Central memory CD8-positive, alpha-beta T cell (primary cell): ENCODE results near the gene OR52E5.

Source experiments
- ATAC-seq: fragments of 150-1000 bp; cut with Tn5 transposase; replicated peaks from 2 replicates; pipeline ENCODE4 v1.10.0; 2022; ENCODE audit warnings: mild to moderate bottlenecking, moderate FRiP score, moderate number of reproducible peaks; ENCODE audit not compliant: poor library complexity, severe bottlenecking; ENCODE audit errors: extremely low read depth
- DNase-seq, 2 donors: peaks; one replicate each; pipeline ENCODE4 v3.0.0; 2021; ENCODE audit warnings: low spot score in 2 of 2
- H3K27ac Mint-ChIP-seq: one replicate; pipeline ENCODE4 v1.8.0; 2022; ENCODE audit warnings: low read depth, mild to moderate bottlenecking, moderate library complexity, mixed read lengths
- H3K27me3 Mint-ChIP-seq: one replicate; pipeline ENCODE4 v1.8.0; 2022; ENCODE audit warnings: mixed read lengths
- H3K36me3 Mint-ChIP-seq: one replicate; pipeline ENCODE4 v1.8.0; 2022; ENCODE audit warnings: mild to moderate bottlenecking, moderate library complexity, mixed read lengths; ENCODE audit not compliant: insufficient read depth
- H3K4me1 Mint-ChIP-seq: one replicate; pipeline ENCODE4 v1.8.0; 2022; ENCODE audit warnings: mixed read lengths
- H3K4me3 Mint-ChIP-seq: one replicate; pipeline ENCODE4 v1.8.0; 2022; ENCODE audit warnings: mild to moderate bottlenecking, moderate library complexity, mixed read lengths
- H3K9me3 Mint-ChIP-seq: one replicate; pipeline ENCODE4 v1.8.0; 2022; ENCODE audit warnings: mixed read lengths

OR52E5 gene

DNA sequence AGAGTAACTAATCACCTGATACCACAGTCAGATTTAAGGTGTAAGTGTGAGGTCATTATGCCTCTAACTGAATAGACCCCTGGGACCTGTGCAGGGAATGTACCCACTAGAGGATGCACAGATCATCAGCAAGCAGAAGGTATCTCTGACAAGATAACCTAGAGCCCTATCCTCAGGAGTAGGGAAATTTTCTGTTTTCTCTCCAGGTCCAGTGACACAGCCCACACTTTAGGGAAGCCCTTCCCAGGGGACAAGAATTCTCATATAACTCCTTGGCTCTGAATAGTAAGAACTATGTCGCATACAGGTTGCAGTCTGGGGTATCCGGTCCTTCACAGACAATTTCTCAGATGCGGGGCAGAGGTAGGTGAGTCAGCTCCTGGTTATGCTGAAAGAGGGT lies at the start of gene OR52E5:
TSS of gene OR52E5 (plus strand) at position 301 of the 400 bp plus-strand sequence. CDS start 7,569 bp downstream, outside the sequence.
- Mint-ChIP-seq H3K27ac (no peak within 1 kb of the TSS), H3K4me3 (no peak within 1 kb of the TSS), H3K4me1 (no peaks in the 10 kb centered on the region), H3K36me3 (peaks cover 2% of the 10 kb centered on the region), H3K27me3 (peaks cover 14% of the 10 kb centered on the region), H3K9me3 (no peaks in the 10 kb centered on the region)
- ATAC-seq (no peak), DNase-seq (no peak)

DNA sequence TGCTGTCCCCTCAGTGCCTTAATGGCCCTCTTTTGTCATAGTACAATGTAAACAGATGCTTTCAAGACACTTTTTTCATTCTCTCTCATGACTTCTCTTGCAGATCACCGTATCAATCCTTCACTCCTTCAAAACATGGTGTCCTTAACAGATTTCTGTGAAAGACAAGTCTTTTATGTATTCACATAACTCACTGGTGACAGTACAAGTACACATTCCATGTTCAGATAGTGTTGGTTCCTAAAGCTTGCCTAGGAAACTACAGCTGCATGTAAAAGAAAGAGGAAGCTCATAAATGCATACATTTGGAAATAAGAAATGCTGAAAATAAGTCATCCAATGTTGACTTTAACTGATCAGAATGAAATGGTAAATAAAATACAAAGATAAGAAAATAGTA lies 46.3 kb upstream of the OR52E5 start:
- Mint-ChIP-seq H3K4me3 (no peak overlapping the region), H3K36me3 (no peaks in the 10 kb centered on the region), H3K4me1 (no peaks in the 10 kb centered on the region), H3K27ac (no peak overlapping the region), H3K9me3 (no peaks in the 10 kb centered on the region), H3K27me3 (peaks cover 12% of the 10 kb centered on the region)
- DNase-seq: no peak
- no peak for ATAC-seq

DNA sequence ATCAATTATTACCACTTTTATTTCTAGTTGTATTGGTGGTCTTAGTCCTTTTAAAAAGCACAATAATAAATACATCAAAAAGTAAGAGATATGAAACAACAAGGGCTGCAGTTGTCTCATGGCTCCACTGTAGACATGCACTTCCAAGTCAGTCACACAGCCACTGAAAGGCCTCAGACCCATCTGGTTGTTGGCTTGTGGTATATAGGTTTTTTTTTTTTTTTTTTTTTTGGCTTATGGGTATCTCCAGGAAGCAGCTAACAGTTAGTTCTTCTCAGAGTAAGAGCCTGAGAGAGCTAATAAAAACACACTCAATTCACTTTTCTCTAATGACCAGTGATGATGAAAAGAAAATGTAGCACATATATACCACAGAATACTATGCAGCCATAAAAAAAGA lies 45.3 kb upstream of the OR52E5 start:
- H3K4me3 Mint-ChIP-seq: no peak overlapping the region

DNA sequence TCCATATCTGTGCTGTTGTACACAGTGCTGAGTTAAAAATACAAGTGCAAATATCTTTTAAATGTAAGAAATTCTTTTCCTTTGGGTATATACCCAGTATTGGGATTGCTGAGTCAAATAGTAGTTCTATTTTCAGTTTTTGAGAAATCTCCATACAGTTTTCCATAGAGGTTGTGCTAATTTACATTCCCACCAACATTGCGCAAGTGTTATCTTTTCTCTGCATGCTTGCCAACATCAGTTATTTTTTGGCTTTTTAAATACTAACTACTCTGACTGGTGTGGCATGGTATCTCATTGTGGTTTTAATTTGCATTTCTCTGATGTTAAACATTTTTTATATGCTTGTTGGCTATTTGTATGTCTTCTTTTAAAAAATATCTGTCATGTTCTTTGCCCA lies 42.0 kb upstream of the OR52E5 start:
- H3K27ac Mint-ChIP-seq: no peak overlapping the region
- no peaks in the 10 kb centered on the region for H3K36me3 Mint-ChIP-seq
- H3K9me3 Mint-ChIP-seq: no peaks in the 10 kb centered on the region
- H3K4me3 Mint-ChIP-seq: no peak overlapping the region
- DNase-seq (no peak), ATAC-seq (no peak)
- peaks cover 40% of the 10 kb centered on the region for H3K27me3 Mint-ChIP-seq
- H3K4me1 Mint-ChIP-seq: no peaks in the 10 kb centered on the region

More for the DNA sequence above, 45.3 kb upstream of the OR52E5 start:
- no peak for DNase-seq
- peaks cover 16% of the 10 kb centered on the region for H3K27me3 Mint-ChIP-seq
- ATAC-seq: no peak
- no peaks in the 10 kb centered on the region for H3K9me3 Mint-ChIP-seq
- H3K27ac Mint-ChIP-seq: no peak overlapping the region
- H3K36me3 Mint-ChIP-seq: no peaks in the 10 kb centered on the region
- H3K4me1 Mint-ChIP-seq: no peaks in the 10 kb centered on the region

DNA sequence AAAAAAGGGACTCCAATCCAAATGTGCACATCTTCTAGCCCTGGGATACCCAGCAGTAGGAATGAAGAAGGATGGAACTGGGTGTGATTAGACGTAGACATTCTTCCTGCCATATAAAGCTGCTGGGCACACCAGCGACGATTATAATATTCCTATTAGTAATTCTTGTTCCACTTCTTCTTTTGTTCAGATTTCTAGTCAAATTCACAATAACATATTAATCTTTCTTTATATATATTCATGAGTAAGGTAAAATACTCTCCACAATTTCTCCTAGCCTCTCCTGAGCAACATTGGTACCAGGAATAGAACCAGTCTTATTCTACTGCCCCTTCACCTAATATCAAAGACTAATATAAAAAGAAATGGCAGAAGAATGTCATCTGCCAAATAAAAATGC lies 35.4 kb upstream of the OR52E5 start, which contains the start of gene OR52E8:
TSS of gene OR52E8 (minus strand) at position 101 of the 400 bp plus-strand sequence. CDS start at position 101, 0 bp downstream.
- no peaks in the 10 kb centered on the region for H3K9me3 Mint-ChIP-seq
- no peaks in the 10 kb centered on the region for H3K4me1 Mint-ChIP-seq
- H3K27ac Mint-ChIP-seq: no peak within 1 kb of the TSS
- ATAC-seq (no peak), DNase-seq (no peak)
- H3K4me3 Mint-ChIP-seq: no peak within 1 kb of the TSS
- no peaks in the 10 kb centered on the region for H3K36me3 Mint-ChIP-seq
- peaks cover 43% of the 10 kb centered on the region for H3K27me3 Mint-ChIP-seq

DNA sequence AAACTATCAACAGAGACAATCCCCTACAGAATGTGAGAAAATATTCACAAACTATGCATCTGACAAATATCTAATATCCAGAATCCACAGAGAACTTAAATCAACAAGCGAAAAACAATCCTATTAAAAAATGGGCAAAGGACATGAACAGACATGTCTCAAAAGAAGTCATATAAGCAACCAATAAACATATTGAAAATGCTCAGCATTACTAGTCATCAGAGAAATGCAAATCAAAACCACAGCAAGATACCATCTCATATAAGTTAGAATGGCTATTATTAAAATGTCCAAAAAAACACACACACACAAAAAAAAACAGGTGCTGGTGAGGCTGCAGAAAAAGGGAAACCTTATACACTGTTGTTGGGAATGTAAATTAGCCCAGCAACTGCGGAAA lies 27.2 kb upstream of the OR52E5 start:
- no peaks in the 10 kb centered on the region for H3K4me1 Mint-ChIP-seq
- peaks cover 36% of the 10 kb centered on the region for H3K27me3 Mint-ChIP-seq
- no peaks in the 10 kb centered on the region for H3K9me3 Mint-ChIP-seq
- no peaks in the 10 kb centered on the region for H3K36me3 Mint-ChIP-seq
- no peak overlapping the region for H3K4me3 Mint-ChIP-seq
- no peak overlapping the region for H3K27ac Mint-ChIP-seq
- no peak for ATAC-seq
- DNase-seq: no peak

DNA sequence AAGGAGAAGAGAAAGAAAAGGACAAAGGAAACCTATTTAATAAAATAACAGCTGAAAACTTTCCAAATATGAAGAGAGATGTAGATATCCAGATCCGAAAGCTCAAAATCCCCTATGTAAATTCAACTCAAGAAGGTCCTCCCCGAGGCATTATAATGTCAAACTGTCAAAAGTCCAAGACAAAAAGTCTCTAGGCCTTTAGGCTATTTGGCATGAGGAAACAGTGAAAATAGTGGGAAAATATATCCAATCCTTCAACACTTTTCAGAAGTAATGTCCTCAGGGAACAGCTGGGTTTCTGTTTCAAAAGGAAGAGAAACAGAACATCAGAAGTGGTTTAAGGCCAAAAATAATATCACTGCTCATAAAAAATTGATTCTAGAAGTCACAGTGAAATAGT lies 14.4 kb upstream of the OR52E5 start:
- peaks cover 18% of the 10 kb centered on the region for H3K27me3 Mint-ChIP-seq
- H3K9me3 Mint-ChIP-seq: no peaks in the 10 kb centered on the region
- H3K4me1 Mint-ChIP-seq: no peaks in the 10 kb centered on the region
- ATAC-seq (no peak), DNase-seq (no peak)
- no peak overlapping the region for H3K4me3 Mint-ChIP-seq
- no peaks in the 10 kb centered on the region for H3K36me3 Mint-ChIP-seq
- H3K27ac Mint-ChIP-seq: no peak overlapping the region

DNA sequence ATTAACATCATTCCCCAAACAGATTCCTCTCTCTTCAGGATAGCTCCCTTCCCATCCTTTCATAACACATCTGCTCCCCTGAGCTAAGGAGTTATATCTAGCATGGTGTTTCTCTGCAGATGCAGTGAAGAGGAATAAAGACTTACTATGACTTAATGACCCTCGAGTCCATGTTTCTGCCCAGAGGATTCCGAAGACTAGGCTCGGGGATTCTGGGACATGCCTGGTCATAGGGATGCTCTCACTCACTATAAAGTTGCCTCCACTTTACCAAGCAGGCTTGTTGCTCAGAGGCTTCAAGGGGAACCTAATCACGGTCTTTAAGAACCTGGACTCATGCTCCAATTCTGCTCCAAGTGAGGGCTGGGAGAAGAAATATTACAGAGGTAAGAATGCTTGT lies 12.7 kb upstream of the OR52E5 start, which contains the start of gene OR52E4:
TSS of gene OR52E4 (plus strand) at position 301 of the 400 bp plus-strand sequence. CDS start 3,664 bp downstream, outside the sequence.
- H3K4me1 Mint-ChIP-seq: no peaks in the 10 kb centered on the region
- no peak for ATAC-seq
- H3K27ac Mint-ChIP-seq: no peak within 1 kb of the TSS
- H3K9me3 Mint-ChIP-seq: no peaks in the 10 kb centered on the region
- DNase-seq: no peak
- H3K36me3 Mint-ChIP-seq: no peaks in the 10 kb centered on the region
- no peak within 1 kb of the TSS for H3K4me3 Mint-ChIP-seq
- peaks cover 8% of the 10 kb centered on the region for H3K27me3 Mint-ChIP-seq

DNA sequence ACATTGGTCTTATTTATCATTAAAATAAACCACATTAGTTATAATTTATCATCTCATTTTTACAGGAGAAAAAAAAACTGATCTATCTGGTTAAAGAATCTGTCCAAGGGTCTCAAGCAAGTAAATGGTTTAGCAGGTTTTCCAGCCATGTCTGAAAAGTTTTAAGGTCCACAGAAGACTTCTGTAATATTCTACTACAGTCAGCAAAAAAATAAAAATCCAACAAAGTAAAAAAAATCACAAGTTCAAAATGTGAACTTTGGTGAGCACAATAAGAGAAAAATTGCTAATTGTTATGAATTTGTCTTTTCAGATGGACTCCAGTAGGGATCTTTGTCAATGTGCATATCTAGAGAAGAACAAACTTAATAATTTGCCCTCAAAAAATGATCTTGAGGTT lies 11.3 kb upstream of the OR52E5 start:
- ATAC-seq: no peak

DNA sequence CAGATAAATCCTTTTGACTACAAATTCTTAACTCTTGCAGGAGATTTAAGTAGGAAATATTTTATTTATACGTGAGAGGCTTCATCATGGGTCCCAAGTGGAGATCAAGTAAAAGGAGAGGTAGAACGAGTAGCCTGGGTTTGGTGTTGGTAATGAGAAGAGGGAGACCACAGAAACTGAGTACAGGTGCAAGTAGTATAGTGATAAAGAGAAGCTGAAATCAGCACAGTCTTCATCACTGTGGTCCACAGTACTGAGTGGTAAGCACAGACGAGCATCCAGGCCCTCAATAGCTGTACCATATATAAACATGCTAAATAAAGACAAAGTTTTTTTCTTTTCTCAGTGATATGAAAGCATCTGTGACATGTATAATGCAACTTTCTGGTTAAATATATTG lies 5.8 kb upstream of the OR52E5 start:
- ATAC-seq: no peak

More for the DNA sequence above, 11.3 kb upstream of the OR52E5 start:
- no peak overlapping the region for H3K27ac Mint-ChIP-seq
- peaks cover 9% of the 10 kb centered on the region for H3K27me3 Mint-ChIP-seq
- DNase-seq: no peak
- H3K9me3 Mint-ChIP-seq: no peaks in the 10 kb centered on the region
- no peak overlapping the region for H3K4me3 Mint-ChIP-seq
- H3K36me3 Mint-ChIP-seq: no peaks in the 10 kb centered on the region
- H3K4me1 Mint-ChIP-seq: no peaks in the 10 kb centered on the region

DNA sequence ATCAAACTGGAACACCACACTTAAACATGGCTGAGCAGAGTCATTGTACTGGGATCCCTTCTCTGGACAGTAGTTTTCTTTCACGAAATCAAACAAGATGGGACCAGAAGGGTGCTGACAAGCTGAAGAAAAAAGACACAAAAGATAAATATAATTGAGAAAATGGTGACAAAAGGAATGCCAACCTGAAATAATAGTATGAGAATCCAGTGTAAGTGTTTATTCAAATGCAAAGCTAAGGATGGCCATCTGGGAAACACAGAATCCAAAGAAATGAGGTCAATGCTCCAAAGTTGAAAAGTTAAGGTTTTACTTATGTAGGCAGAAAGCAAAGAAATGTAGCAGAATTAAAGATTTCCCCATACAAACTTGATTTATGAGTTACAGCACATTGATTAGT lies 5.3 kb upstream of the OR52E5 start:
- H3K9me3 Mint-ChIP-seq: no peaks in the 10 kb centered on the region
- H3K36me3 Mint-ChIP-seq: no peaks in the 10 kb centered on the region
- H3K27me3 Mint-ChIP-seq: peaks cover 27% of the 10 kb centered on the region
- no peaks in the 10 kb centered on the region for H3K4me1 Mint-ChIP-seq
- H3K4me3 Mint-ChIP-seq: no peak overlapping the region
- H3K27ac Mint-ChIP-seq: no peak overlapping the region
- DNase-seq: no peak
- ATAC-seq: no peak

More for the DNA sequence above, 5.8 kb upstream of the OR52E5 start:
- no peaks in the 10 kb centered on the region for H3K36me3 Mint-ChIP-seq
- H3K27ac Mint-ChIP-seq: no peak overlapping the region
- no peak for DNase-seq
- no peaks in the 10 kb centered on the region for H3K9me3 Mint-ChIP-seq
- H3K4me3 Mint-ChIP-seq: no peak overlapping the region
- H3K4me1 Mint-ChIP-seq: no peaks in the 10 kb centered on the region
- peaks cover 27% of the 10 kb centered on the region for H3K27me3 Mint-ChIP-seq

DNA sequence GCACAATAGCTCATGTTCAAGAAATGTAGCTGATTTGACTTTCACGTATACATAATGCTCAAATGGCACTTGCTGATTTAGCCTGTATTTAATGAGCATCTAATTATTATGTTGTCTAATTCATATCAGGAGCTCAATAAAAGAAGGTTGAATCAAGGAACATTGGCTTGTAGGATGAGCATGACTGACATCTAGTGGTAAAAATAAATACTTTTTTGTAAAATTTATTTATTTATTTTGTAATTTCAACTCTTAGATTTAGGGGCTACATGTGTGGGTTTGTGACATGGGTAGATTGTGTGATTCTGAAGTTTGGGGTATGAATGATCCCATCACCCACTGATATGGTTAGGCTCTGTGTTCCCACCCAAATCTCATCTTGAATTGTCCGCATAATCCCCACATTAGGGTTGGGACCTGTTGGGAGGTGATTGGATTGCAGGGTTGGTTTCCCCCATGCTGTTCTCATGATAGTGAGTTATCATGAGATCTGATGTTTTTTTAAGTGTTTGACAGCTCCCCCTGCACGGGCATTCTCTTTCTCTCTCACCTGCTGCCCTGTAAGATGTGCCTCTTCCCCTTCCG lies 1.7 kb upstream of the OR52E5 start:
- H3K4me3 Mint-ChIP-seq: no peak overlapping the region
- peaks cover 2% of the 10 kb centered on the region for H3K36me3 Mint-ChIP-seq
- DNase-seq (no peak), ATAC-seq (no peak)
- peaks cover 27% of the 10 kb centered on the region for H3K27me3 Mint-ChIP-seq
- H3K4me1 Mint-ChIP-seq: no peaks in the 10 kb centered on the region
- H3K27ac Mint-ChIP-seq: no peak overlapping the region
- no peaks in the 10 kb centered on the region for H3K9me3 Mint-ChIP-seq

DNA sequence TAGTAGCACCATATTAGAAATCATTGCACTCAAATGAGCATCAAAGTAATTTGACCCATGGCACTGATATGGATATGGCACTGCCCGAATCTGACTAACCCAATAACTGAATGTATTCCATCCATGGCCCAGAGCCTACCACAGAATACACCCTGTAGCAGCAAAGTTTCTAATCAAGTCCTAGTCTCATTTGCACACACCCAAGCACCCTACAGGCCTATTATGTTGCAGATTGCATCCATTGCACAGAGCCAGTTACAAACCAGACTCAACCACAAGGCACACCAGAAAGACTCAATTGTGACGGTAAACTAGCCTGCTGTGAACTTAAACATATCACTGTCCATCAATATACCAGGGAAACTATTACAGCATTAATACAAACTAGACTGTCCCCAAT lies 6.5 kb downstream of the OR52E5 start:
- no peak for DNase-seq
- no peak for ATAC-seq
- H3K27ac Mint-ChIP-seq: no peak overlapping the region
- H3K4me1 Mint-ChIP-seq: no peaks in the 10 kb centered on the region
- H3K4me3 Mint-ChIP-seq: no peak overlapping the region
- no peaks in the 10 kb centered on the region for H3K36me3 Mint-ChIP-seq
- H3K9me3 Mint-ChIP-seq: no peaks in the 10 kb centered on the region
- peaks cover 14% of the 10 kb centered on the region for H3K27me3 Mint-ChIP-seq
